Suppressor macrophage treated with lipopolysaccharide for 4 hours (primary cell): Measurements from ENCODE around the gene SPRY2.

Experiments used
- DNase-seq: peaks from one replicate; pipeline ENCODE4 v3.0.0-alpha.2; 2020

SPRY2 gene

DNA sequence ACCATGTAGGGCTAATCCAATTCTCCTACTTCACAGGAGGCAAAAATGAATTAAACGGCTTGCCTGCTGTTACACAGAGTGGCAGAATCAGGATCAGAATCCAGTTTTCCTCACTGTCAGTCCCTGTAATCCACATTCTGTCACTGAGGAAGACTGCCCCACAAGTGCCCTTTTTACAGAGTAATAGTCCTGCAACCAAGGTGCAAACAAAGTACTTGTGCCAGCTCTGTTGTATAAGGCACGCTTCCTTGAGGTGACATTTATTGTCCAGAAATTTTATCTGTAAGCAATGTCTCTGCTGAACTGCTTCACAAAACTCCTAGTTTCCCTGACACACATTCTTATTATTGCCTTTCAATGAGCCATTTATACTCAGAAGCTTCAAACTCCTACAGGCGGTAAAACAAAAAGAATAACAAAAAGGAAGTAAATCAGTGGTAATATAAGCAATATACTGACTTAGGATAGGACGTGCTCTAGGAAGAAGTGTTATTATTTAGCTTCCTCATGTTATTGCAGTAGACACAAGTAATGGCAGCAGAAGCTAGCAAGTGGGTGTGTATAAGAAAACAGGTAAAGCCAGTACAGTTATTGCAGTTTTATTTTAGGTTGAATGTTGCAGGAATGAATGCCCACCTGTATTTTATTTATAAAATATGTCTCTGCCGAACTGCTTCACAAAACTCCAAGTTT, 28.8 kb downstream of the SPRY2 start:
- no peak for DNase-seq

DNA sequence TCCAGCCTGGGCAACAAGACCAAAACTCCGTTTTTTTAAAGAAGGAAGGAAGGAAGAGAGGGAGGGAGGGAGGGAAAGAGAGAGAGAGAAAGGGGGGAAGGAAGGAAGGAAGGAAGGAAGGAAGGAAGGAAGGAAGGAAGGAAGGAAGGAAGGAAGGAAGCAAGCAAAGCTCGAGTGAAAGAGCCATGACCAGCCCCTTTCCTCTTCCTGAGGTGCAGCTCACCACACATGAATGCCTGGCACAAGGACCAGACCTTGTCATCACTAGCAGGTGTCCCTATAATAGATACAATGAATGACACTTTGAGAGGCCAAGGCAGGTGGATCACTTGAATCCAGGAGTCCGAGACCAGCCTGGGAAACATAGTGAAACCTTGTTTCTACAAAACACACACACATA, 31.0 kb downstream of the SPRY2 start:
- DNase-seq, result no peak

DNA sequence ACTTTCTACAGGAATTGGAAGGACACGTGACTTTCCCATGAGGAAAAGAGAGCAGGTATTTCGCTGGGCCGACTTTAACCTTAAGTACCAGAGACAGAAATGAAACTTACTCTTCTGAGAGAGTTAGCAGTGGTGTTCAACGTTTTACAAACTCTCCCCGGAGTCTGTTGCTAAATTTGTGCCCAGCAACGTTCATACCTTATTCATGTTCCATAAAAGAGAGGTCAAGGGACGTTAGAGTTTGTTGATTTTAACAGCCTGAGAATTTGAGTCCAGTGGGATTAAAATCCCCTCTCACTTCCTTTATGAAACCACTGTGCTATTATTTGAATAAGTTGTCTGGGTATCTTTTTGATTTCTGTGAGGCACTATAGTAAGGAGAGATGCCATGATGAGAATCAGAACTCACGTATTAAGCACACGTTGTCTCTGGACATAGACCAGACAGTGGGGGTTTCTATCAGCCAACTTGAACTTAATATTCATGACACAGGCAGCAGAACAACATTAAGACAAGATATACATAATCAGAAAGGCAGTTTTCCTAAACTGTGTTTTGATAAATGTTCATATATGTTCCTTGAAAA, 33.4 kb downstream of the SPRY2 start:
- DNase-seq, result no peak

DNA sequence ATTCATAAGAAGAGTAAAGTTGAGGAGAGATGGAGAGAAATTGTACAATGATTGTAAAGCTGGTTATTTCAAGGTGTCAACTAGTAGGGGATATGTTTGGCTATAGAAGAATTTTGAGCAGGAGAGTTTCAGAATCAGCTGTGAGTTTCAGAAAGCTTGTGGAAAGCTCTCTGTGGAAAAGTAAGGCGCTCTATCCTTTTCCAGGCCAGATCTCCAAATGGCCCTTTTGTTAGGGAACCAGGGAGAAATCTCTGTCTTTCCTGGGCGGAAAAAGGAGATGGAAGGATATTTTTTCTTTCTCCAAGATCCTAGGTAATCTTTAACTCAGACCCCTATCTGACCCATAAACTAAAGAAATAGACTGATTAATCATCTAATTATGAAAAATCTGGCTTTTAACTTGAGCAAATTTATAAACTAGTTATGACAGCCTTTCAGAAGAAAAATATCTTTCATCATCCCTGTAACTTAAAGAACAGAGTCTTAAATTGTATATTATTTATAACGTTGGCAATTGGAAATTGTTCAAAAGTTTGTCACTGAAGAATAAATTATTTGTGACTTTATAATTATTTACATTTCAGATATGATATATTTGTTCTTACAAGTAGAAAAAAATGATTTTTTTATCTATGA, 34.5 kb downstream of the SPRY2 start:
- no peak for DNase-seq

- DNase-seq, result no peak
Observed at GRCh38 chr13:80305737-80306136, 35.2 kb downstream of the SPRY2 start.

GRCh38 chr13:80303225-80303811, 37.6 kb downstream of the SPRY2 start:
- no peak for DNase-seq

GRCh38 chr13:80299046-80299445, 41.9 kb downstream of the SPRY2 start:
- no peak for DNase-seq

GRCh38 chr13:80297503-80297902, 43.4 kb downstream of the SPRY2 start:
- no peak for DNase-seq

DNA sequence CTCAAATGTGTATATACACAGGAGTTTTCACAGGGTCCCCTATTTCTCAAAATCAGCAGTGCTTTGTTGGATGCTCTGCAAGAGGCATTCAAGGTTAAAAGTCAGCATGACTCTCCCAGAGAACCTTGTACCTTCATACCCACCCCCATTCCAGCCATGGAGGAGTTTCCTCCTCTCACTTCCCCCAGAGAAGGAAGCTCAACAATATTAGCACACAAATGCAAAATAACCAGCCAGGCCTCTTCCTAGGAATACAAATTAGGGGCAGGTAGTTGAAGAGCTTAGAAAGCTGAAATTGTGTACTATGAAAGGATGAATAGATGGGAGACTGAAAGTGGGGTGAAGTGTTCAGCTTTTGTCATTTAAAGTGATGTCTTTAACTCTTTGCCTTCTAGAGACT, 43.8 kb downstream of the SPRY2 start:
- peak; percentile 25 for DNase-seq

DNA sequence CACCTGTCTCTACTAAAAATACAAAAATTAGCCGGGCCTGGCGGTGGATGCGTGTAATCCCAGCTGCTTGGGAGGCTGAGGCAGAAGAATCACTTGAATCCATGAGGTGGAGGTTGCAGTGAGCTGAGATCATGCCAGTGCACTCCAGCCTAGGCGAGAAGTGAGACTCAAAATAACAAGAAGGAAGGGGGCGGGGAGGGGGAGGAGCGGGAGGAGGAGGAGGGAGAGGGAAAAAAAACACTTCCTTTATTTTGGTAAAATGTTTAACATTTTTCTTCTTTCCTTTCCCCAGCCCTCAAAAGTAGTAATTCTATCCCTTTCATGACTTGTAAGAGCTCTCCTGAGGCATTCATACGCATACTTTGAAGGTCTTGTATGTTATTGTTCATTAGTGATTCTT, 44.3 kb downstream of the SPRY2 start:
- DNase-seq, result peak; percentile 37

DNA sequence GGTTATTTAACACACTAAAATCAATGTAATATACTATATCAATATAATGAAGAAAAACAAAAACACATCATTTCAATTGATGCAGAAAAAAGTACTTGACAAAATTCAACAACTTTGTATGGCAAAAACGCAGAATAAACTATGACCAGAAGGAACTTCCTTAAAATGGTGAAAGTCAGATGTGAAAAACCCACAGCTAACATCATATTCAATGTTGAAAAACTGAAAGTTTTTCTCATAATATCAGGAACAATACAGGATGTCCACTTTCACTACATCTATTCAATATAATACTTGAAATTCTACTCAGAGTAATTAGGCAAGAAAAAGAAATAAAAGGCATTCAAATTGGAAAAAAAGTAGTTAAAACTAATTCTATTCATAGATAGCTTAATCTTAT, 50.3 kb downstream of the SPRY2 start:
- DNase-seq, result peak; percentile 25
